ENCODE results near the gene HMCN1.

- TF ChIP-seq SP1 (IDR thresholded peaks at IDR 0.05) (no peak), HDGF (IDR thresholded peaks at IDR 0.05; ENCODE audit: borderline replicate concordance) (no peak), TARDBP (IDR thresholded peaks at IDR 0.05) (no peak), ELF4 (IDR thresholded peaks at IDR 0.05) (no peak), FOXM1 (IDR thresholded peaks at IDR 0.05; ENCODE audit: borderline replicate concordance) (no peak), PKNOX1 (IDR thresholded peaks at IDR 0.05) (no peak), CTBP1 (IDR thresholded peaks at IDR 0.05; ENCODE audit: borderline replicate concordance) (no peak), BHLHE40 (IDR thresholded peaks at IDR 0.05; ENCODE audit: borderline replicate concordance) (no peak), ARNT (IDR thresholded peaks at IDR 0.05) (no peak), ZNF384 (IDR thresholded peaks at IDR 0.05) (no peak), SUZ12 (IDR thresholded peaks at IDR 0.05) (no peak)
Measured at GRCh38 chr1:186079084-186079684, 345.0 kb downstream of the HMCN1 start.
